Panc1 (cell line): ENCODE results near the gene RABEP2. TPM values are rescaled to one million over a fixed set of nuclear protein-coding genes. Genes with fewer than 3 reads are reported as not detected.

Experiments used
- ATAC-seq: fragments of 200-7000 bp; cut with Tn5 transposase; 2 replicates; pipeline ENCODE4 v1.9.1; 2020; ENCODE audit warnings: mild to moderate bottlenecking, moderate library complexity
- BruUV-seq: library from RNA; stranded (reverse); fragments of 400-500 nt; replicated peaks from 2 replicates; lab custom pipeline; 2021; lab: Mats Ljungman, UMichigan
- CTCF ChIA-PET: fragments of 300-600 bp; sonication (Branson Sonifier 250); formaldehyde crosslinking; loops from one replicate; lab custom pipeline; 2022; ENCODE audit warnings: antibody characterized with exemption; lab: Charles Lee
- POLR2A ChIA-PET: fragments of 300-600 bp; sonication (Branson Sonifier 250); formaldehyde crosslinking; loops from one replicate; lab custom pipeline; 2022; ENCODE audit warnings: antibody characterized with exemption; lab: Charles Lee
- DNase-seq: peaks from one replicate; pipeline ENCODE4 v3.0.0-alpha.2; 2010; ENCODE audit warnings: low read depth, low spot score
- H3K27ac ChIP-seq: 2 replicates; pipeline ENCODE4 v1.5.1; 2011; ENCODE audit warnings: mild to moderate bottlenecking, low read length, inconsistent platforms
- H3K27me3 ChIP-seq: fragments of 200-500 bp; sonication (Bioruptor generic); 2 replicates; pipeline ENCODE4 v1.6.0; 2014; ENCODE audit warnings: low read length, inconsistent platforms; ENCODE audit not compliant: control insufficient read depth, insufficient read depth
- H3K36me3 ChIP-seq: fragments of 200-500 bp; sonication (Bioruptor generic); 2 replicates; pipeline ENCODE4 v1.5.1; 2014; ENCODE audit warnings: inconsistent platforms, mild to moderate bottlenecking, low read length, moderate library complexity; ENCODE audit not compliant: control insufficient read depth, insufficient read depth
- H3K4me1 ChIP-seq: 2 replicates; pipeline ENCODE4 v1.5.1; 2011; ENCODE audit warnings: inconsistent platforms, mild to moderate bottlenecking, low read length, moderate library complexity; ENCODE audit not compliant: control insufficient read depth, insufficient read depth
- H3K4me3 ChIP-seq, 2 experiments: 2 replicates each; pipeline ENCODE4 v1.5.1; 2011 to 2012; ENCODE audit warnings: low read depth in 2 of 2, low read length in 2 of 2, mild to moderate bottlenecking in 2 of 2, inconsistent platforms in 1 of 2, moderate library complexity in 1 of 2
- H3K9me3 ChIP-seq: fragments of 200-500 bp; sonication (Bioruptor generic); 2 replicates; pipeline ENCODE4 v1.5.1; 2014; ENCODE audit warnings: low read depth, mild to moderate bottlenecking, inconsistent platforms, low read length, moderate library complexity; ENCODE audit not compliant: control insufficient read depth, insufficient read depth
- POLR2AphosphoS5 ChIP-seq: IDR thresholded peaks from 2 replicates; pipeline ENCODE4 v1.6.1; 2012; ENCODE audit warnings: mild to moderate bottlenecking, low read depth, low read length, moderate library complexity
- SIN3A ChIP-seq: IDR thresholded peaks from 2 replicates; pipeline ENCODE4 v1.6.1; 2012; ENCODE audit warnings: low read depth, mild to moderate bottlenecking, low read length, moderate library complexity, borderline replicate concordance; ENCODE audit not compliant: insufficient read depth
- TCF7L2 ChIP-seq: IDR thresholded peaks from 2 replicates; pipeline ENCODE4 v1.6.1; 2011; ENCODE audit warnings: mild to moderate bottlenecking, low read depth, low read length, inconsistent platforms
- in situ Hi-C: cut with HindIII; loops from 2 replicates; pipeline ENCODE4 v1.10.0; 2016; ENCODE audit warnings: low sequenced_read_pairs, low pct_unique_long_range_greater_than_20kb
- intact Hi-C: fragments of 100-400 bp; cut with micrococcal nuclease; formaldehyde crosslinking; loops from one replicate; pipeline ENCODE4 v1.10.0; 2022; ENCODE audit not compliant: unreplicated experiment
- total RNA-seq: library from RNA; stranded (reverse); gene quantifications from one replicate; pipeline ENCODE4 v1.2.1, GENCODE V29; 2021; ENCODE audit not compliant: unreplicated experiment
- TF ChIP-seq, protein P1 (sequence below): fragments of 450-650 bp; IDR thresholded peaks from 2 replicates; pipeline ENCODE4 v1.5.1; 2017; ENCODE audit warnings: mild to moderate bottlenecking
- TF ChIP-seq, protein P2 (sequence below), 2 experiments: IDR thresholded peaks; 2 replicates each; pipeline ENCODE4 v1.6.1; 2011 to 2012; ENCODE audit warnings: low read depth in 2 of 2, control low read depth in 1 of 2, low read length in 1 of 2, mild to moderate bottlenecking in 1 of 2, moderate library complexity in 1 of 2; ENCODE audit not compliant: insufficient read depth in 1 of 2

Gene RABEP2
- total RNA-seq, 1 experiment from 2014 or later, result 24.8 TPM

GRCh38 chr16:28905800-28906372 is 19.2 kb downstream of the RABEP2 start:
- TF ChIP-seq POLR2AphosphoS5, result no peak
- no peak for TF ChIP-seq TCF7L2
- TF ChIP-seq, protein P1, sequence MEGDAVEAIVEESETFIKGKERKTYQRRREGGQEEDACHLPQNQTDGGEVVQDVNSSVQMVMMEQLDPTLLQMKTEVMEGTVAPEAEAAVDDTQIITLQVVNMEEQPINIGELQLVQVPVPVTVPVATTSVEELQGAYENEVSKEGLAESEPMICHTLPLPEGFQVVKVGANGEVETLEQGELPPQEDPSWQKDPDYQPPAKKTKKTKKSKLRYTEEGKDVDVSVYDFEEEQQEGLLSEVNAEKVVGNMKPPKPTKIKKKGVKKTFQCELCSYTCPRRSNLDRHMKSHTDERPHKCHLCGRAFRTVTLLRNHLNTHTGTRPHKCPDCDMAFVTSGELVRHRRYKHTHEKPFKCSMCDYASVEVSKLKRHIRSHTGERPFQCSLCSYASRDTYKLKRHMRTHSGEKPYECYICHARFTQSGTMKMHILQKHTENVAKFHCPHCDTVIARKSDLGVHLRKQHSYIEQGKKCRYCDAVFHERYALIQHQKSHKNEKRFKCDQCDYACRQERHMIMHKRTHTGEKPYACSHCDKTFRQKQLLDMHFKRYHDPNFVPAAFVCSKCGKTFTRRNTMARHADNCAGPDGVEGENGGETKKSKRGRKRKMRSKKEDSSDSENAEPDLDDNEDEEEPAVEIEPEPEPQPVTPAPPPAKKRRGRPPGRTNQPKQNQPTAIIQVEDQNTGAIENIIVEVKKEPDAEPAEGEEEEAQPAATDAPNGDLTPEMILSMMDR, result no peak
- TF ChIP-seq, protein P2, sequence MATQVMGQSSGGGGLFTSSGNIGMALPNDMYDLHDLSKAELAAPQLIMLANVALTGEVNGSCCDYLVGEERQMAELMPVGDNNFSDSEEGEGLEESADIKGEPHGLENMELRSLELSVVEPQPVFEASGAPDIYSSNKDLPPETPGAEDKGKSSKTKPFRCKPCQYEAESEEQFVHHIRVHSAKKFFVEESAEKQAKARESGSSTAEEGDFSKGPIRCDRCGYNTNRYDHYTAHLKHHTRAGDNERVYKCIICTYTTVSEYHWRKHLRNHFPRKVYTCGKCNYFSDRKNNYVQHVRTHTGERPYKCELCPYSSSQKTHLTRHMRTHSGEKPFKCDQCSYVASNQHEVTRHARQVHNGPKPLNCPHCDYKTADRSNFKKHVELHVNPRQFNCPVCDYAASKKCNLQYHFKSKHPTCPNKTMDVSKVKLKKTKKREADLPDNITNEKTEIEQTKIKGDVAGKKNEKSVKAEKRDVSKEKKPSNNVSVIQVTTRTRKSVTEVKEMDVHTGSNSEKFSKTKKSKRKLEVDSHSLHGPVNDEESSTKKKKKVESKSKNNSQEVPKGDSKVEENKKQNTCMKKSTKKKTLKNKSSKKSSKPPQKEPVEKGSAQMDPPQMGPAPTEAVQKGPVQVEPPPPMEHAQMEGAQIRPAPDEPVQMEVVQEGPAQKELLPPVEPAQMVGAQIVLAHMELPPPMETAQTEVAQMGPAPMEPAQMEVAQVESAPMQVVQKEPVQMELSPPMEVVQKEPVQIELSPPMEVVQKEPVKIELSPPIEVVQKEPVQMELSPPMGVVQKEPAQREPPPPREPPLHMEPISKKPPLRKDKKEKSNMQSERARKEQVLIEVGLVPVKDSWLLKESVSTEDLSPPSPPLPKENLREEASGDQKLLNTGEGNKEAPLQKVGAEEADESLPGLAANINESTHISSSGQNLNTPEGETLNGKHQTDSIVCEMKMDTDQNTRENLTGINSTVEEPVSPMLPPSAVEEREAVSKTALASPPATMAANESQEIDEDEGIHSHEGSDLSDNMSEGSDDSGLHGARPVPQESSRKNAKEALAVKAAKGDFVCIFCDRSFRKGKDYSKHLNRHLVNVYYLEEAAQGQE (IDR thresholded peaks at IDR 0.05; ENCODE audit: insufficient read depth in 1 of 2, low read depth in 2 of 2, low read length in 1 of 2), result no peak
- TF ChIP-seq SIN3A, result no peak
- intact Hi-C loops (no loop called here), in situ Hi-C loops (no loop called here)
- Histone ChIP-seq H3K27me3 (no peaks in the 10 kb centered on the region), H3K36me3 (no peaks in the 10 kb centered on the region), H3K4me3 (no peak overlapping the region), H3K4me1 (no peaks in the 10 kb centered on the region), H3K9me3 (no peaks in the 10 kb centered on the region), H3K27ac (no peak overlapping the region)
- ChIA-PET CTCF (no interaction called here), POLR2A (no interaction called here)
- DNase-seq (no peak), ATAC-seq (no peak)
- no TSS peak for BruUV-seq

DNA sequence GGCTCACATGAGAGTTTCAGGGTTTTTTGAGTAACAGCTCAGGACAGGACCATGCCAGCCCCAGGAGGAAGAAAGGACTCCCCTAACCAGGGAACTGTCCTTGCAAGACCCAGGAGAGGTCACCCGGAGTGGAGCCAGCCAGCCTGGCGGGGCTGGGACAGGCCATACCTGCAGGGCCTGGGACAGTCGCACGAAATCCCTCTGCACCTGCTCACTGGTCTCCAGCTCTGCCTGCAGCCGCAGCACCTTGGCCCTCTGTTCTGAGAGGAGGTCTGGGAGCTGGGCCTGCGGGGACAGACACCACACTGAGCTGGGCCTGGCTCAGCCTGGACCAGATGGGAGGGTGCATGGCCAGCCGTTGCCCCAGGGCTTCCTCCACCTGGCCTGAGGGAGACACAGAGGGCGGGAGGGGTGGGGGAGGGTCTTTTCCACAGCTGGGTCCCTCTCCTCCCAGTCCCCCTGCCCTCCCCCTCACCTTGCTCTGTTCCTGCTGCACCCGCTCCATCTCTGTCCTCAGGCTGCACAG is 19.7 kb downstream of the RABEP2 start:
- Histone ChIP-seq H3K27me3 (no peaks in the 10 kb centered on the region), H3K9me3 (no peaks in the 10 kb centered on the region), H3K36me3 (no peaks in the 10 kb centered on the region), H3K4me3 (no peak overlapping the region), H3K27ac (no peak overlapping the region), H3K4me1 (no peaks in the 10 kb centered on the region)
- CTCF ChIA-PET, result interaction anchor here (0.6 kb wide), 1 partner anchor 10 kb away, joined by 5 read pairs; no protein-coding TSS in a partner anchor
- peak; percentile 50 for ATAC-seq
- TF ChIP-seq TCF7L2, result no peak
- TF ChIP-seq, protein P1, result no peak
- TF ChIP-seq, protein P2 (IDR thresholded peaks at IDR 0.05; ENCODE audit: insufficient read depth in 1 of 2, low read depth in 2 of 2, low read length in 1 of 2), result no peak
- no peak for TF ChIP-seq SIN3A
- TF ChIP-seq POLR2AphosphoS5, result no peak
- intact Hi-C loops, result no loop called here
- no TSS peak for BruUV-seq
- in situ Hi-C loops, result no loop called here
- DNase-seq, result no peak
- POLR2A ChIA-PET, result no interaction called here
